Type B pancreatic cell (in vitro differentiated cells): ENCODE measurements around the gene ZPR1. TPM values are rescaled to one million over a fixed set of nuclear protein-coding genes. Genes with fewer than 3 reads are reported as not detected.

Source experiments
- DNase-seq: peaks from one replicate; pipeline ENCODE4 v3.0.0; 2021; ENCODE audit warnings: mixed read lengths; ENCODE audit not compliant: unreplicated experiment; ENCODE audit errors: extremely low spot score
- H3K27ac Mint-ChIP-seq: 2 replicates; pipeline ENCODE4 v1.8.0; 2021; ENCODE audit warnings: mild to moderate bottlenecking, mixed read lengths
- H3K27me3 Mint-ChIP-seq: 2 replicates; pipeline ENCODE4 v1.8.0; 2021; ENCODE audit warnings: mixed read lengths
- H3K36me3 Mint-ChIP-seq: 2 replicates; pipeline ENCODE4 v1.8.0; 2021; ENCODE audit warnings: mixed read lengths
- H3K4me1 Mint-ChIP-seq: one replicate; pipeline ENCODE4 v1.8.0; 2021; ENCODE audit warnings: mixed read lengths; ENCODE audit not compliant: unreplicated experiment
- H3K4me3 Mint-ChIP-seq: 2 replicates; pipeline ENCODE4 v1.8.0; 2021; ENCODE audit warnings: mild to moderate bottlenecking, mixed read lengths
- H3K9me3 Mint-ChIP-seq: 2 replicates; pipeline ENCODE4 v1.8.0; 2021; ENCODE audit warnings: mixed read lengths
- CTCF ChIP-seq: fragments of 200-600 bp; sonication (generic); conservative IDR thresholded peaks from 2 replicates; pipeline ENCODE4 v1.5.0; 2021; ENCODE audit warnings: antibody characterized with exemption, mild to moderate bottlenecking
- total RNA-seq: library from RNA; stranded (reverse); gene quantifications from 2 replicates; pipeline ENCODE4 v1.2.1, GENCODE V29; 2021; ENCODE audit warnings: low replicate concordance

Gene ZPR1
- total RNA-seq, 1 donor from 2014 or later: 41.2 TPM

- H3K4me1 Mint-ChIP-seq: peaks cover 13% of the 10 kb centered on the region
- H3K27ac Mint-ChIP-seq: no peak overlapping the region
- no peaks in the 10 kb centered on the region for H3K27me3 Mint-ChIP-seq
- H3K36me3 Mint-ChIP-seq: peaks cover 27% of the 10 kb centered on the region
- no peak overlapping the region for H3K4me3 Mint-ChIP-seq
- no peaks in the 10 kb centered on the region for H3K9me3 Mint-ChIP-seq
- DNase-seq: no peak
- no peak for TF ChIP-seq CTCF
These were observed 10.8 kb downstream of the ZPR1 start for GRCh38 chr11:116777056-116777455.

- no peaks in the 10 kb centered on the region for H3K27me3 Mint-ChIP-seq
- H3K27ac Mint-ChIP-seq: no peak overlapping the region
- H3K4me1 Mint-ChIP-seq: peaks cover 18% of the 10 kb centered on the region
- H3K9me3 Mint-ChIP-seq: no peaks in the 10 kb centered on the region
- no peak for DNase-seq
- TF ChIP-seq CTCF: no peak
- H3K4me3 Mint-ChIP-seq: no peak overlapping the region
- peaks cover 27% of the 10 kb centered on the region for H3K36me3 Mint-ChIP-seq
These were observed 11.3 kb downstream of the ZPR1 start for GRCh38 chr11:116776522-116776984.

- H3K9me3 Mint-ChIP-seq: no peaks in the 10 kb centered on the region
- TF ChIP-seq CTCF: no peak
- peaks cover 24% of the 10 kb centered on the region for H3K4me1 Mint-ChIP-seq
- no peak for DNase-seq
- H3K27me3 Mint-ChIP-seq: no peaks in the 10 kb centered on the region
- no peak overlapping the region for H3K27ac Mint-ChIP-seq
- peaks cover 24% of the 10 kb centered on the region for H3K36me3 Mint-ChIP-seq
- no peak overlapping the region for H3K4me3 Mint-ChIP-seq
These were observed 11.8 kb downstream of the ZPR1 start for GRCh38 chr11:116775975-116776374.

- no peak for TF ChIP-seq CTCF
- peak overlapping the region; percentile 70 for H3K4me3 Mint-ChIP-seq
- H3K9me3 Mint-ChIP-seq: no peaks in the 10 kb centered on the region
- peaks cover 25% of the 10 kb centered on the region for H3K36me3 Mint-ChIP-seq
- H3K27me3 Mint-ChIP-seq: no peaks in the 10 kb centered on the region
- H3K27ac Mint-ChIP-seq: peak overlapping the region; percentile 53
- no peak for DNase-seq
- H3K4me1 Mint-ChIP-seq: peaks cover 27% of the 10 kb centered on the region
These were observed 13.2 kb downstream of the ZPR1 start for GRCh38 chr11:116774661-116775060.

- peaks cover 19% of the 10 kb centered on the region for H3K36me3 Mint-ChIP-seq
- TF ChIP-seq CTCF: no peak
- no peak for DNase-seq
- no peaks in the 10 kb centered on the region for H3K9me3 Mint-ChIP-seq
- peak overlapping the region; percentile 97 for H3K4me3 Mint-ChIP-seq
- H3K4me1 Mint-ChIP-seq: peaks cover 27% of the 10 kb centered on the region
- H3K27me3 Mint-ChIP-seq: no peaks in the 10 kb centered on the region
- H3K27ac Mint-ChIP-seq: peak overlapping the region; percentile 99
These were observed 14.4 kb downstream of the ZPR1 start for GRCh38 chr11:116773203-116774097.
